ENCODE measurements around the gene DRG2. TPM values are rescaled to one million over a fixed set of nuclear protein-coding genes. Genes with fewer than 3 reads are reported as not detected.
A peak's percentile ranks its signal among the peaks of the same experiment; 100 is the strongest.

The DRG2 gene, protein sequence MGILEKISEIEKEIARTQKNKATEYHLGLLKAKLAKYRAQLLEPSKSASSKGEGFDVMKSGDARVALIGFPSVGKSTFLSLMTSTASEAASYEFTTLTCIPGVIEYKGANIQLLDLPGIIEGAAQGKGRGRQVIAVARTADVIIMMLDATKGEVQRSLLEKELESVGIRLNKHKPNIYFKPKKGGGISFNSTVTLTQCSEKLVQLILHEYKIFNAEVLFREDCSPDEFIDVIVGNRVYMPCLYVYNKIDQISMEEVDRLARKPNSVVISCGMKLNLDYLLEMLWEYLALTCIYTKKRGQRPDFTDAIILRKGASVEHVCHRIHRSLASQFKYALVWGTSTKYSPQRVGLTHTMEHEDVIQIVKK
- 10 to 100 TPM; 23.7 to 33.5 (median 27.9) TPM for total RNA-seq
- polyA plus RNA-seq, result 10 to 100 TPM; 23.9 to 33.2 (median 30.6) TPM
- long read RNA-seq, donor 1, transcript DRG2-201 (13 exons, 1,964 nt), result major isoform, 36 of 44 reads
- long read RNA-seq, donor 1, partial matches to known transcripts, result 3 of 44 reads
- long read RNA-seq, donor 1, other reads (novel, unspliced or antisense), result 4 of 44 reads
- long read RNA-seq, donor 2, transcript DRG2-201 (13 exons, 1,964 nt), result major isoform, 65 of 82 reads
- long read RNA-seq, donor 2, partial matches to known transcripts, result 4 of 82 reads
- long read RNA-seq, donor 2, other reads (novel, unspliced or antisense), result 10 of 82 reads

DNA sequence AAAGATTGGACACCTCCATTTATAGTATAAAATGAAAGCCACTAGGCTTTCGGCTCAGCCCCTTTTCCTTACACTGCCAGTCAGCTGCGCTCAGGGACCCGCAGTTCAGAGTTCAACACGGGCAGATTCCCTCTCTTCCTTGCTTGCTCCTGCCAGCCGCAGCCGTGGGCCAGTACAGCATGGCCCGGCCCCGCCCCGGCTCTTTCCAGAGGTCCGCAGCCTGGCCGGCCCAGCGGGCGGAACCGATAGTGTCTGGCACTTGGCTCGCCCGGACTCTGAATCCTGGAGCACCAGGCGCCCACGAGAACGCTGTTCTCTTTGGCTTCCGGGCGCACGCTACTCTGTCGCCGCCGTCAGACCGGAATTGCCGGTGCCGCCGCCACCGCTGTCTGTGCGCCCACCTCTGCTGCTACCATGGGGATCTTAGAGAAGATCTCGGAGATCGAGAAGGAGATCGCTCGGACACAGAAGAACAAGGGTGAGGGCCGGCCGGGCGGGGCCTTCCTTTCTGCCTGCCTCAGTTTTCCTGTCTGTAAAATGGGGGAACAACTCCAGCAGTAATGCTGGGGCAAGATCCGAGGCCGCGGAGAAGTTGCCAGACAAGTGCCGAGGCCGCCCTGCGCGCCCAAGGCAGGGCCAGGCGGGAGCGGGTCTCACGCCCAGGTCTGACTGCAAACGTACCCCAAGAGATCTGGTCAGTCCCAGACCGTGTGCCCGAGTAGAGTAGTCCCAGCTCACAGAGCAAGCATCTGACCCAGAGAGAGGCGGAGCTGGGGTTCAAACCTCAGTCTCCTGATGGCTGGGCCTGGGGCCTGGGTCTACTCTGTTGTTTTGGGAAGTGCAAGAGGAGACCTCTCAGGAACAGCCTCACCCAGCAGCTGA lies at the start of gene DRG2:
TSS of gene DRG2 (plus strand) at position 339 of the 882 bp plus-strand sequence. CDS start at position 415, 76 bp downstream.
- TF ChIP-seq, protein P1, sequence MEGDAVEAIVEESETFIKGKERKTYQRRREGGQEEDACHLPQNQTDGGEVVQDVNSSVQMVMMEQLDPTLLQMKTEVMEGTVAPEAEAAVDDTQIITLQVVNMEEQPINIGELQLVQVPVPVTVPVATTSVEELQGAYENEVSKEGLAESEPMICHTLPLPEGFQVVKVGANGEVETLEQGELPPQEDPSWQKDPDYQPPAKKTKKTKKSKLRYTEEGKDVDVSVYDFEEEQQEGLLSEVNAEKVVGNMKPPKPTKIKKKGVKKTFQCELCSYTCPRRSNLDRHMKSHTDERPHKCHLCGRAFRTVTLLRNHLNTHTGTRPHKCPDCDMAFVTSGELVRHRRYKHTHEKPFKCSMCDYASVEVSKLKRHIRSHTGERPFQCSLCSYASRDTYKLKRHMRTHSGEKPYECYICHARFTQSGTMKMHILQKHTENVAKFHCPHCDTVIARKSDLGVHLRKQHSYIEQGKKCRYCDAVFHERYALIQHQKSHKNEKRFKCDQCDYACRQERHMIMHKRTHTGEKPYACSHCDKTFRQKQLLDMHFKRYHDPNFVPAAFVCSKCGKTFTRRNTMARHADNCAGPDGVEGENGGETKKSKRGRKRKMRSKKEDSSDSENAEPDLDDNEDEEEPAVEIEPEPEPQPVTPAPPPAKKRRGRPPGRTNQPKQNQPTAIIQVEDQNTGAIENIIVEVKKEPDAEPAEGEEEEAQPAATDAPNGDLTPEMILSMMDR (IDR thresholded peaks at IDR 0.05), result no peak
- peaks cover 8% of the 10 kb centered on the region for H3K4me1 ChIP-seq
- H3K27me3 ChIP-seq (ENCODE audit: insufficient read depth in 3 of 3, low read length in 2 of 3), result no peaks in the 10 kb centered on the region
- ATAC-seq (peak; percentile 96 to 99 (median 96)), DNase-seq (peak; percentile 94 to 96)
- peak within 1 kb of the TSS; percentile 82 for H3K4me3 ChIP-seq
- peaks cover 0 to 14% of the 10 kb centered on the region in 2 donors for H3K36me3 ChIP-seq (ENCODE audit: insufficient read depth in 1 of 2, low read depth in 1 of 2)
- intact Hi-C loops (cut with DNase I), result no loop called here
- H3K9me3 ChIP-seq, result no peaks in the 10 kb centered on the region
- 1% methylated on average over 52 of the region's 52 CpGs for WGBS, 3 donors
- peak within 1 kb of the TSS; percentile 84 for H3K27ac ChIP-seq

DNA sequence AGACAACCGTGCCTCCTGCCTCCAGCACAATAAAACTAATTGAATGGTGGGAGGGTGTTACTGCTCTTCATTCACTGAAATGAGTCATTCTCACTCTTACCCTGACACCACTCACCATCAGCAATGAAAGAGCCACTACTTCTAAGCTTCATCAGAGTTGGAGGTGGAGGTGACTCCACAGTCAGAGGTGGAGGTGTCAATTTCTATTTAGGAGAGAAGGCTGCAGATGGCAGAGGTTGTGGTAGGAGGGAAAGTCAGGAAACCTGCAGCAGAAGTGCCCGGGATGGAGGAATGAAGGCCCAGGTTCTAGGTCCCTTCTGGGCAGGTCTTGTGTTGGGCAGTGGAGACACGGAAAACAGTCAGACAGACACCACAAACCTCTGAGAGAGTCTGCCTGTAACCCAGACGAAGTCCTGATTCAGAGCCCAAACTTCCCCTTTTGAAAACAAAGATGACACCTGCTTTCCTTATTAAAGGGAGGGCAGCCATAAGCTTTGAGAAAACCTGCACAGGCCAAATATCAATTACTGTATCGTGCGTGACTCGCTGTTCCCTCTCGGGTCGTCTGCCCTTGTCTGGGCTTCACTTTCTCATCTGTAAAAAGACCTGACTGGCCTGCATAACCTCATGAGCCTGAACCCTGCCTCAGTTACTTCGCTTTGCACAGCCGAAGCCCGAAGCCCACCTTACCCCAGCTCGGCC lies 49.4 kb upstream of the DRG2 start:
- ATAC-seq (no peak), DNase-seq (no peak)
- Histone ChIP-seq H3K4me3 (peak overlapping the region; percentile 90), H3K36me3 (ENCODE audit: insufficient read depth in 1 of 2, low read depth in 1 of 2) (no peaks in the 10 kb centered on the region), H3K4me1 (peaks cover 34% of the 10 kb centered on the region), H3K27me3 (ENCODE audit: insufficient read depth in 3 of 3, low read length in 2 of 3) (no peaks in the 10 kb centered on the region), H3K27ac (peak overlapping the region; percentile 90), H3K9me3 (no peaks in the 10 kb centered on the region)
- TF ChIP-seq, protein P1 (IDR thresholded peaks at IDR 0.05), result no peak
- intact Hi-C loops (cut with DNase I), result loop anchor here (5.0 to 10.0 kb wide), 5 partner anchors 113 to 353 kb away; partner anchors contain the start of gene RAI1 (in 1 of the 2)
- WGBS, 3 donors, result 5 to 9% (median 6%) methylated on average over 13 of the region's 13 CpGs

DNA sequence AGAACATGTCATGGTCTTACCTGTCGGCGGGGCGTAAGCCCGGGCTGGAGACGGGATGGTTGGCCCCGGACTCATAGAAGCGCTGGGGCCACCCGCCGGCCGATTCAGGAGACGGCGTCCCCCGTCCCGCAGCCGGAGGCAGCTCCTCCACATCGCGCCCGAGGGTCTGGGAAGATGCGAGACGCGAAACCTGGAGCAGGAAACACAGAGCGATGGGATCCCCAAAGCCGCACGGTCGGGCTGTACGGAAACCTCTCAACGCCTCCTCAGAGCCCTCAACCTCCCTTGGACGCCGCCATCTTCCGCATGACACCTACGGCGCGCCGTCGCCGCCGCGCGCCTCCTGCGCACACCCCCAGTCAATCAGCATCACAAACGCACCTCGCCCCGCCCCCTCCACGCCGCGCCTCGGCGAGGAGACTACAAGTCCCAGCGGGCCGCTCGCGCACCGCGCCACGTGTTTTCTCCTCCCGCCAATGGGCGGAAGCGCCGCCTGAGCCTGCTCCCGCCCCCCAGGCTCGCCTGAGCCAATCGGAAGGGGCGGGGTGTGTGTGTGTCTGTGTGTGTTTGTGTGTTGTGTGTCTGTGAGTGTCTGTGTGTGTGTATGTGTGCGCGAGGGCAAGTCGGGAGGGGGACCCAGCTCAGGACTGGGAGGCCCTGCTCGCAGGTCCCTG lies 48.8 kb upstream of the DRG2 start, which contains the start of the genes ATPAF2 and GID4:
TSS of gene ATPAF2 (minus strand) at position 308 of the 674 bp plus-strand sequence. CDS start at position 153, 155 bp downstream.
TSS of gene GID4 (plus strand) at position 548 of the 674 bp plus-strand sequence. CDS start at position 605, 57 bp downstream.
- TF ChIP-seq, protein P1 (IDR thresholded peaks at IDR 0.05), result no peak
- Histone ChIP-seq H3K9me3 (no peaks in the 10 kb centered on the region), H3K4me3 (peak within 1 kb of the TSS; percentile 90), H3K36me3 (ENCODE audit: insufficient read depth in 1 of 2, low read depth in 1 of 2) (no peaks in the 10 kb centered on the region), H3K27me3 (ENCODE audit: insufficient read depth in 3 of 3, low read length in 2 of 3) (no peaks in the 10 kb centered on the region), H3K4me1 (peaks cover 39% of the 10 kb centered on the region), H3K27ac (peak within 1 kb of the TSS; percentile 90)
- DNase-seq (peak; percentile 100), ATAC-seq (peak; percentile 93 to 94 (median 93))
- intact Hi-C loops (cut with DNase I), result loop anchor here (5.0 to 10.0 kb wide), 5 partner anchors 114 to 354 kb away; partner anchors contain the start of gene RAI1 (in 1 of the 2)
- WGBS, 3 donors, result 0 to 1% (median 1%) methylated on average over 59 to 67 of the region's 67 CpGs
